Naive thymus-derived CD4-positive, alpha-beta T cell (primary cell): ENCODE measurements around the gene ATF3. TPM values are rescaled to one million over a fixed set of nuclear protein-coding genes. Genes with fewer than 3 reads are reported as not detected.
"Not testable (repeated sequence)": the region's sequence is repeated elsewhere in the genome, so short reads cannot be mapped to it uniquely, and the experiment has no call there.

ENCODE experiments used
- ATAC-seq: fragments of 150-1000 bp; cut with Tn5 transposase; 2 replicates; pipeline ENCODE4 v1.10.0; 2021; ENCODE audit warnings: mild to moderate bottlenecking, moderate library complexity
- CTCF ChIA-PET: fragments of 350-600 bp; sonication (Branson Sonifier 250); formaldehyde crosslinking; loops from one replicate; lab custom pipeline; 2021; ENCODE audit warnings: antibody characterized with exemption; lab: Charles Lee
- POLR2A ChIA-PET: fragments of 350-600 bp; sonication (Branson Sonifier 250); formaldehyde crosslinking; loops from one replicate; lab custom pipeline; 2021; ENCODE audit warnings: antibody characterized with exemption, inconsistent platforms; lab: Charles Lee
- DNase-seq, 9 donors: peaks; one replicate each; pipeline versions ENCODE4 v3.0.0 to v3.0.0-alpha.2; 2020 to 2022; ENCODE audit warnings: mixed read lengths in 1 of 9
- H3K27ac ChIP-seq: one replicate; pipeline ENCODE4 v1.7.0; 2013; ENCODE audit warnings: mild to moderate bottlenecking, low read depth, low read length, moderate library complexity
- H3K27me3 ChIP-seq, 2 donors: one replicate each; pipeline ENCODE4 v1.7.0; 2013; ENCODE audit warnings: low read length in 2 of 2, mild to moderate bottlenecking in 2 of 2, moderate library complexity in 2 of 2; ENCODE audit not compliant: control insufficient read depth in 2 of 2, insufficient read depth in 2 of 2
- H3K36me3 ChIP-seq, 3 experiments: 1 replicate in 2 of 3; 2 replicates in 1 of 3; pipeline ENCODE4 v1.7.0; 2013; ENCODE audit warnings: low read length in 3 of 3, mild to moderate bottlenecking in 3 of 3, moderate library complexity in 1 of 3; ENCODE audit not compliant: insufficient read depth in 3 of 3, control insufficient read depth in 2 of 3
- H3K4me1 ChIP-seq, 2 donors: one replicate each; pipeline ENCODE4 v1.7.0; 2013; ENCODE audit warnings: low read length in 2 of 2, mild to moderate bottlenecking in 2 of 2, moderate library complexity in 1 of 2; ENCODE audit not compliant: control insufficient read depth in 2 of 2, insufficient read depth in 2 of 2
- H3K4me3 ChIP-seq: 2 replicates; pipeline ENCODE4 v1.7.0; 2013; ENCODE audit warnings: mild to moderate bottlenecking, low read length
- H3K9me3 ChIP-seq, 3 experiments: 1 replicate in 2 of 3; 2 replicates in 1 of 3; pipeline ENCODE4 v1.7.0; 2013; ENCODE audit warnings: low read length in 3 of 3; ENCODE audit not compliant: control insufficient read depth in 2 of 3
- H3K27ac Mint-ChIP-seq, 9 donors: one replicate each; pipeline ENCODE4 v1.8.0; 2020 to 2022; ENCODE audit warnings: mixed read lengths in 9 of 9, mild to moderate bottlenecking in 8 of 9, moderate library complexity in 5 of 9, inconsistent platforms in 2 of 9
- H3K27me3 Mint-ChIP-seq, 5 donors: one replicate each; pipeline ENCODE4 v1.8.0; 2021 to 2022; ENCODE audit warnings: mixed read lengths in 5 of 5, mild to moderate bottlenecking in 1 of 5
- H3K36me3 Mint-ChIP-seq, 5 donors: one replicate each; pipeline ENCODE4 v1.8.0; 2020 to 2022; ENCODE audit warnings: mixed read lengths in 5 of 5, mild to moderate bottlenecking in 3 of 5, inconsistent platforms in 1 of 5
- H3K4me1 Mint-ChIP-seq, 7 donors: one replicate each; pipeline ENCODE4 v1.8.0; 2020 to 2022; ENCODE audit warnings: mixed read lengths in 7 of 7, mild to moderate bottlenecking in 3 of 7, inconsistent platforms in 1 of 7
- H3K4me3 Mint-ChIP-seq, 10 donors: one replicate each; pipeline ENCODE4 v1.8.0; 2020 to 2022; ENCODE audit warnings: mild to moderate bottlenecking in 10 of 10, mixed read lengths in 10 of 10, moderate library complexity in 6 of 10, inconsistent platforms in 2 of 10
- H3K9me3 Mint-ChIP-seq, 11 donors: one replicate each; pipeline ENCODE4 v1.8.0; 2020 to 2022; ENCODE audit warnings: mixed read lengths in 11 of 11, mild to moderate bottlenecking in 4 of 11, inconsistent platforms in 1 of 11, moderate library complexity in 1 of 11
- intact Hi-C, 2 donors: fragments of 100-400 bp; cut with micrococcal nuclease; formaldehyde crosslinking; loops; one replicate each; pipeline ENCODE4 v1.15.1; 2023
- polyA plus RNA-seq, 2 donors: library from polyadenylated mRNA; unstranded; fragments of 300-500 nt; fragmentation: Illumina TruSeq; gene quantifications; one replicate each; pipeline ENCODE4 v1.2.3, GENCODE V29; 2021
- total RNA-seq, 6 experiments: library from RNA in 5 of 6; stranded (reverse) in 5 of 6; gene quantifications; 1 replicate in 5 of 6; 2 replicates in 1 of 6; pipeline ENCODE4 v1.2.3 and lab custom pipeline; 2021 to 2026

The ATF3 gene
- total and polyA plus RNA-seq, 7 experiments from 2014 or later: 0.57 to 83.4 (median 12.5) TPM; not detected in 2

DNA sequence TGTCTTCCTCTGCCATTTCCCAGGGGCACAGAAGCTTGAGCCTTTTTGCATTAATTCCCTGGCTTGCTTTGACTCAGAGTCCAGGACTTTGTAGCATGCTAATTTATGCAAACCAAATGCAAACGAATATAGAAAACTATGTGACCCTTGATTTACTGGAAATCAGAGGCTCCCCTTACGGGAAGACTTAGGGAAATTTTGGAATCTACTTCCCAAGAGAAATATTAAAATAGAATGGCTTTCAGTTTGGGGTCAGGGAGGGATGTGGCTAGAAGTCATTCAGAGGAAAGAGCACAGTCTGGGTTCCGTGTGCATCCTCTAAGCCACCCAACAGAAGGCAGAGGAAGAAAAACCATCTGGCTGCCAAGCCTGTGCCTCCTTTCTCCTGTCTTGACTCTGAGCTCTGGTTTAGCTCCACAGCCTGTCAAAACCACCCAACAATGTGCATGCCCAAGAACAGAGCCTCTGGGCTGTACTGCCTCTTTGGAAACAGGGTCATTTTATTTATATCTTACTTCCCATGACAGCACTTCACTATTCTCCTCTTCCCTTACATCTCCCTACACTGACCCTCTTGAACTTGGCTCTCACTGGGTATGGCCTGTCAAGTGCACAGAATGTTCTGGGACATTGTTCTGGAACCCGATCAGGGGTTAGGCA is 30.1 kb downstream of the ATF3 start:
- POLR2A ChIA-PET: no interaction called here
- Mint-ChIP-seq H3K4me1 (peaks cover 17 to 45% (median 30%) of the 10 kb centered on the region in 7 donors), H3K27me3 (peaks cover 0 to 31% (median 16%) of the 10 kb centered on the region in 5 donors), H3K36me3 (peaks cover 0 to 10% (median 4%) of the 10 kb centered on the region in 5 donors), H3K4me3 (peak overlapping the region in 1 of 10 donors; percentile 50), H3K27ac (peak overlapping the region in 5 of 9 donors; percentile 15 to 74 (median 67)), H3K9me3 (peaks cover 0 to 15% (median 5%) of the 10 kb centered on the region in 11 donors)
- Histone ChIP-seq H3K27me3 (no peaks in the 10 kb centered on the region), H3K9me3 (no peaks in the 10 kb centered on the region), H3K4me3 (no peak overlapping the region), H3K36me3 (no peaks in the 10 kb centered on the region), H3K4me1 (peaks cover 10 to 22% of the 10 kb centered on the region in 2 donors), H3K27ac (no peak overlapping the region)
- ATAC-seq (no peak), DNase-seq (no peak)
- CTCF ChIA-PET: no interaction called here
- intact Hi-C loops: no loop called here

- ATAC-seq, DNase-seq, intact Hi-C loops, H3K27ac Mint-ChIP-seq, H3K9me3 ChIP-seq, H3K27ac ChIP-seq, H3K4me3 ChIP-seq, H3K36me3 Mint-ChIP-seq, H3K27me3 ChIP-seq, POLR2A ChIA-PET, H3K4me3 Mint-ChIP-seq, H3K9me3 Mint-ChIP-seq, H3K36me3 ChIP-seq: not testable (repeated sequence)
- Mint-ChIP-seq H3K4me1 (peaks cover 17 to 42% (median 30%) of the 10 kb centered on the region in 7 donors), H3K27me3 (peaks cover 0 to 31% (median 16%) of the 10 kb centered on the region in 5 donors)
- CTCF ChIA-PET: interaction anchor here (1.6 kb wide), 1 partner anchor 25 kb away, joined by 3 read pairs; no protein-coding TSS in a partner anchor
- peaks cover 10 to 22% of the 10 kb centered on the region in 2 donors for H3K4me1 ChIP-seq
Observed at GRCh38 chr1:212639524-212639923, 31.0 kb downstream of the ATF3 start.

DNA sequence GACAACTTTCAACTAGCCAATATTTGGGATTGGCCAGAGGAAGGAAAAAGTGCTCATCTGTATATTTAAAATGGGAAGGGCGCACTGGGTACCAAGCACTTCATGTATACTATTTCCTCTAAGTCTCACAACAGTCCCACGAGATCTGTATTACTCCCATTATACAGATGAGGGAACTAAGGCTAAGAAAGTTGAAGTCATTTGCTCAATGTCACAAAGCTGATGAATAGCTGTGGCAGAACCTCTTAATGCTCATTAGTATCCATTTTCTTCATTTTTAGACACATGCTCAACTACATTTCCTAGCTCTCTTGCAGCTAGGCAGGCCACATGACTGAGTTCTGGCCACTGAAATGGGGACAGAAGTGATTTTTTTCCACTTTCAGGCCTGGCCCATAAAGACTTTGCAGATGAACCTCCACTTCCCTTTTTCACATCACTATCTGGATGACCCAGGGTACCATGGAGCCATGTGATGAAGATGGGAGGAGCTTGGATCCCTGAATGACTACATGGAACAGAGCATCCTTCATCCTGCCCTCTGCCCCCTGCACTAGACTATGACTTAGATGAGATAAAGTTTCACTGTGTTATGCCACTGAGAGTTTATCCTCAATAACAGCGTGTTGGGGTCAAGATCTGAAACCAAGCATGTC is 31.8 kb downstream of the ATF3 start:
- Mint-ChIP-seq H3K27me3 (peaks cover 0 to 33% (median 16%) of the 10 kb centered on the region in 5 donors), H3K36me3 (peaks cover 0 to 6% (median 0%) of the 10 kb centered on the region in 5 donors), H3K4me3 (no peak overlapping the region), H3K9me3 (peaks cover 0 to 10% (median 1%) of the 10 kb centered on the region in 11 donors), H3K27ac (no peak overlapping the region), H3K4me1 (peaks cover 14 to 33% (median 24%) of the 10 kb centered on the region in 7 donors)
- no peak for ATAC-seq
- no peaks in the 10 kb centered on the region for H3K9me3 ChIP-seq
- no peak overlapping the region for H3K27ac ChIP-seq
- no peak for DNase-seq
- intact Hi-C loops: no loop called here
- no peaks in the 10 kb centered on the region for H3K36me3 ChIP-seq
- POLR2A ChIA-PET: no interaction called here
- H3K27me3 ChIP-seq: no peaks in the 10 kb centered on the region
- no peak overlapping the region for H3K4me3 ChIP-seq
- CTCF ChIA-PET: interaction anchor here (1.6 kb wide), 1 partner anchor 25 kb away, joined by 3 read pairs; no protein-coding TSS in a partner anchor
- H3K4me1 ChIP-seq: peaks cover 10 to 19% of the 10 kb centered on the region in 2 donors

GRCh38 chr1:212641956-212642355 is 33.4 kb downstream of the ATF3 start:
- Histone ChIP-seq H3K36me3 (no peaks in the 10 kb centered on the region), H3K27me3 (no peaks in the 10 kb centered on the region), H3K27ac (no peak overlapping the region), H3K9me3 (no peaks in the 10 kb centered on the region), H3K4me1 (peaks cover 3 to 4% of the 10 kb centered on the region in 2 donors), H3K4me3 (no peak overlapping the region)
- ChIA-PET POLR2A (no interaction called here), CTCF (interaction anchor here (0.6 kb wide), 1 partner anchor 165 kb away, joined by 3 read pairs; no protein-coding TSS in a partner anchor)
- H3K27ac Mint-ChIP-seq: no peak overlapping the region
- no peak overlapping the region for H3K4me3 Mint-ChIP-seq
- no peak for ATAC-seq
- peaks cover 0 to 39% (median 16%) of the 10 kb centered on the region in 5 donors for H3K27me3 Mint-ChIP-seq
- intact Hi-C loops: no loop called here
- peaks cover 0 to 6% (median 0%) of the 10 kb centered on the region in 5 donors for H3K36me3 Mint-ChIP-seq
- H3K9me3 Mint-ChIP-seq: peaks cover 0 to 10% (median 1%) of the 10 kb centered on the region in 11 donors
- DNase-seq: no peak
- peaks cover 8 to 17% (median 9%) of the 10 kb centered on the region in 7 donors for H3K4me1 Mint-ChIP-seq

GRCh38 chr1:212643877-212644276 is 35.3 kb downstream of the ATF3 start:
- H3K4me3 ChIP-seq: no peak overlapping the region
- Mint-ChIP-seq H3K36me3 (peaks cover 0 to 6% (median 0%) of the 10 kb centered on the region in 5 donors), H3K4me3 (no peak overlapping the region), H3K4me1 (peaks cover 0 to 1% (median 0%) of the 10 kb centered on the region in 7 donors), H3K27me3 (peaks cover 0 to 44% (median 14%) of the 10 kb centered on the region in 5 donors), H3K27ac (no peak overlapping the region), H3K9me3 (peaks cover 0 to 10% (median under 1%) of the 10 kb centered on the region in 11 donors)
- no peaks in the 10 kb centered on the region for H3K36me3 ChIP-seq
- intact Hi-C loops: no loop called here
- H3K9me3 ChIP-seq: no peaks in the 10 kb centered on the region
- POLR2A ChIA-PET: no interaction called here
- ATAC-seq (no peak), DNase-seq (no peak)
- CTCF ChIA-PET: no interaction called here
- no peaks in the 10 kb centered on the region for H3K27me3 ChIP-seq
- no peaks in the 10 kb centered on the region for H3K4me1 ChIP-seq
- H3K27ac ChIP-seq: no peak overlapping the region

DNA sequence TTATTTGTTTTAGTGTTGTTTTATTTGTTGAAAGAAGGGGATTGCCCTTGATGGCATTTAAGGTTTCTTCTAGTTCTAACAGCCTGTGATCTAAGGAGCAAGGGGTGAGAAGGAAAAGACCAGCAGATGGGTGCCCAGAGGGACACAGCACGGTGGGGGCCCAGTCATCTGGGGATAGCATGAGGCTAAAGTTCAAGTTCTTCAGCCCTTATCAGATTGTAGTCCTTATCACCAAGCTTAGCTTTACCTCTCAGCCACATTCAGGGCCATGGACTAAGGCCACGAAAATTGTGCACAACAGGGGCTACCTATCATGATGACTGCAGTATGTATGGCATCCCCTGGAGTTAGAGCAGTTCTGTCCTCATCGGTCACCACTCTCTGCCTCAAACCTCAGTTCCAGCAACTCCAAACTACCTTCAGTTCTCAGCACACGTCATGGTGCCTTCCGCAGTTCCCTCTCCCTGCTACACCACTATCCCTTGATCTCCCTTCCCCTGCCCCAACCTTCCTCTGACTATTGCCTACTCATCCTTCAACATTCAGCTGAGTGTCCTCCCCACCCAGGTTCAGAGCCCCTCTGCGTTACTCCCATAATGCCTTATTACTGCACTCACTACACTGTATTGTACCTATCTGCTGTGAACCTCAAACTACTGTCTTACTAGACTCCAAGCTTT is 36.4 kb downstream of the ATF3 start:
- Mint-ChIP-seq H3K36me3 (peaks cover 0 to 6% (median 0%) of the 10 kb centered on the region in 5 donors), H3K4me3 (no peak overlapping the region), H3K27ac (no peak overlapping the region), H3K9me3 (peaks cover 0 to 10% (median 0%) of the 10 kb centered on the region in 11 donors), H3K4me1 (no peaks in the 10 kb centered on the region), H3K27me3 (peaks cover 0 to 35% (median 14%) of the 10 kb centered on the region in 5 donors)
- intact Hi-C loops: no loop called here
- ChIA-PET CTCF (no interaction called here), POLR2A (no interaction called here)
- peak; percentile 32 for ATAC-seq
- no peaks in the 10 kb centered on the region for H3K27me3 ChIP-seq
- H3K36me3 ChIP-seq: no peaks in the 10 kb centered on the region
- H3K4me3 ChIP-seq: no peak overlapping the region
- no peaks in the 10 kb centered on the region for H3K4me1 ChIP-seq
- no peak overlapping the region for H3K27ac ChIP-seq
- H3K9me3 ChIP-seq: no peaks in the 10 kb centered on the region
- no peak for DNase-seq
